MM.1S (cell line): ENCODE results near the gene WNT4.

Experiments
- EZH2phosphoT487 ChIP-seq: fragments of 300-600 bp; sonication (generic); IDR thresholded peaks from 2 replicates; pipeline ENCODE4 v1.6.1; 2018; ENCODE audit warnings: antibody characterized with exemption, low read length
- TF ChIP-seq, protein P1 (sequence below): fragments of 300-600 bp; sonication (generic); IDR thresholded peaks from 2 replicates; pipeline ENCODE4 v1.5.1; 2016; ENCODE audit warnings: antibody characterized with exemption, low read length, mixed read lengths

DNA sequence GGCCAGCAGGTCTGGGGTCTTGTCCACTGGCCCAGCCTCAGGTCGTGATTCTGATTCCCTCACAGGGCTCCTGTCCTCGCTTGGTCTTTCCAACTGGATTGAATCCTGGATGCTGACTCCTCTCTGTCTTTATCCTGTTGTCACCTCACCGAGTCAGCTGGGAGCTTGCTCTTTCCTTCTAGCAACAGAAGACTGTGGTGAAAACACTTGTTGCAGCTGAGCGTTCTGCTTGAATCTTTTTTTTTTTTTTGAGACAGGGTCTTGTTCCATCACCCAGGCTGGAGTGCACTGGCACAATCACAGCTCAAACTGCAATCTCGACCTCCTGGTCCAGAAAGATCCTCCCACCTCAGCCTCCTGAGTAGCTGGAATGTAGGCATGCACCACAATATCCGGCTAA, 8.0 kb upstream of the WNT4 start:
- TF ChIP-seq, protein P1, sequence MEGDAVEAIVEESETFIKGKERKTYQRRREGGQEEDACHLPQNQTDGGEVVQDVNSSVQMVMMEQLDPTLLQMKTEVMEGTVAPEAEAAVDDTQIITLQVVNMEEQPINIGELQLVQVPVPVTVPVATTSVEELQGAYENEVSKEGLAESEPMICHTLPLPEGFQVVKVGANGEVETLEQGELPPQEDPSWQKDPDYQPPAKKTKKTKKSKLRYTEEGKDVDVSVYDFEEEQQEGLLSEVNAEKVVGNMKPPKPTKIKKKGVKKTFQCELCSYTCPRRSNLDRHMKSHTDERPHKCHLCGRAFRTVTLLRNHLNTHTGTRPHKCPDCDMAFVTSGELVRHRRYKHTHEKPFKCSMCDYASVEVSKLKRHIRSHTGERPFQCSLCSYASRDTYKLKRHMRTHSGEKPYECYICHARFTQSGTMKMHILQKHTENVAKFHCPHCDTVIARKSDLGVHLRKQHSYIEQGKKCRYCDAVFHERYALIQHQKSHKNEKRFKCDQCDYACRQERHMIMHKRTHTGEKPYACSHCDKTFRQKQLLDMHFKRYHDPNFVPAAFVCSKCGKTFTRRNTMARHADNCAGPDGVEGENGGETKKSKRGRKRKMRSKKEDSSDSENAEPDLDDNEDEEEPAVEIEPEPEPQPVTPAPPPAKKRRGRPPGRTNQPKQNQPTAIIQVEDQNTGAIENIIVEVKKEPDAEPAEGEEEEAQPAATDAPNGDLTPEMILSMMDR = no peak
- TF ChIP-seq EZH2phosphoT487 = no peak
